Natural killer cell treated with Interleukin-12 subunit alpha and Interleukin-12 subunit beta and Interleukin-15 and Interleukin-18, amount 100 ng/mL, for 72 hours (primary cell): ENCODE measurements around the gene ZCWPW1. TPM values are rescaled to one million over a fixed set of nuclear protein-coding genes. Genes with fewer than 3 reads are reported as not detected.
"Not testable (repeated sequence)": the region's sequence is repeated elsewhere in the genome, so short reads cannot be mapped to it uniquely, and the experiment has no call there.

Experiments used
- ATAC-seq, 2 donors: fragments of 150-1000 bp; cut with Tn5 transposase in 1 of 2; sonication (Bioruptor Pico), chemical (Tn5 transposase) in 1 of 2; 2 replicates each; pipeline ENCODE4 v1.10.0; 2021
- DNase-seq: peaks from one replicate; pipeline ENCODE4 v3.0.0; 2022; ENCODE audit warnings: low spot score
- H3K27ac Mint-ChIP-seq, 2 donors: 1 replicate in 1 of 2; 2 replicates in 1 of 2; pipeline ENCODE4 v1.8.0; 2022; ENCODE audit warnings: mixed read lengths in 2 of 2, mild to moderate bottlenecking in 1 of 2, moderate library complexity in 1 of 2
- H3K27me3 Mint-ChIP-seq, 2 donors: 1 replicate in 1 of 2; 2 replicates in 1 of 2; pipeline ENCODE4 v1.8.0; 2022; ENCODE audit warnings: mixed read lengths in 2 of 2
- H3K36me3 Mint-ChIP-seq: one replicate; pipeline ENCODE4 v1.8.0; 2022; ENCODE audit warnings: mixed read lengths
- H3K4me1 Mint-ChIP-seq, 2 donors: 1 replicate in 1 of 2; 2 replicates in 1 of 2; pipeline ENCODE4 v1.8.0; 2022; ENCODE audit warnings: low read depth in 2 of 2, mixed read lengths in 2 of 2, mild to moderate bottlenecking in 1 of 2
- H3K4me3 Mint-ChIP-seq: one replicate; pipeline ENCODE4 v1.8.0; 2022; ENCODE audit warnings: mixed read lengths
- H3K9me3 Mint-ChIP-seq: 2 replicates; pipeline ENCODE4 v1.8.0; 2022; ENCODE audit warnings: mixed read lengths
- total RNA-seq, 2 donors: library from RNA; stranded (reverse); gene quantifications; one replicate each; pipeline ENCODE4 v1.2.3, GENCODE V29; 2022

Gene ZCWPW1
- total RNA-seq, 2 donors from 2014 or later, result 1.3 to 2.5 TPM

DNA sequence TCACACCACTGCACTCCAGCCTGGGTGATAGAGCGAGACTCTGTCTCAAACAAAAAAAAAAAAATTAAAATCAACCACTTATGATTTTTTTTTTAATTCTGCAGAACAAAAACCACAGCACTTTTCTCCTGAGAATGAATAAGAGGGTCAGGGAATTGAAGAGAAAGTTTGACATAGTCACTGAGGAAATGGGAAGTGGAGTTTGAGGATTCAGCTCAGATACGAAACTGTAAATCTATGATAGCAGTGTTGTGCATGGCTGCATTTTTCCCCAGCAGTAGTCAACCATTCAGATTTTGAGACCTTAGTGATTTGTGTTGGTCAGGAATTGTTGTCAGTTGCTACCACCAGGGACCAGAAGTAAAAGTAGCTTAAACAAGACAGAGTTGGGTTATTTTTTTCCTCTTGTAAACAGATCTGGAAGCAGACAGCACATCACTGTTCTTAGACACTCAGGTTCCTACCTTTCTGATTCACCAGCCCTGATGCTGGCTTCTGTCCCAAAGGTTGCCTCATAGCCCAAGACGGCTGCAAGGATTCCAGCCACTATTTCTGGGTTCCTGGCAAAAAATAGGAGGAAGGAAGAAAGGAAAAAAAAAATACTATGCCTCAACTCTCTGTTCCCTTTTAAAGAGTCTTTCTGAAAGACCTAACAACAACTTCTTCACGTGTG is 35.1 kb downstream of the ZCWPW1 start:
- peaks cover 24 to 33% of the 10 kb centered on the region in 2 donors for H3K4me1 Mint-ChIP-seq
- peak overlapping the region in 1 of 2 donors; percentile 3 for H3K27ac Mint-ChIP-seq
- no peak for ATAC-seq
- H3K27me3 Mint-ChIP-seq, result no peaks in the 10 kb centered on the region
- H3K4me3 Mint-ChIP-seq, result no peak overlapping the region
- no peak for DNase-seq
- H3K9me3 Mint-ChIP-seq, result no peaks in the 10 kb centered on the region
- no peaks in the 10 kb centered on the region for H3K36me3 Mint-ChIP-seq

DNA sequence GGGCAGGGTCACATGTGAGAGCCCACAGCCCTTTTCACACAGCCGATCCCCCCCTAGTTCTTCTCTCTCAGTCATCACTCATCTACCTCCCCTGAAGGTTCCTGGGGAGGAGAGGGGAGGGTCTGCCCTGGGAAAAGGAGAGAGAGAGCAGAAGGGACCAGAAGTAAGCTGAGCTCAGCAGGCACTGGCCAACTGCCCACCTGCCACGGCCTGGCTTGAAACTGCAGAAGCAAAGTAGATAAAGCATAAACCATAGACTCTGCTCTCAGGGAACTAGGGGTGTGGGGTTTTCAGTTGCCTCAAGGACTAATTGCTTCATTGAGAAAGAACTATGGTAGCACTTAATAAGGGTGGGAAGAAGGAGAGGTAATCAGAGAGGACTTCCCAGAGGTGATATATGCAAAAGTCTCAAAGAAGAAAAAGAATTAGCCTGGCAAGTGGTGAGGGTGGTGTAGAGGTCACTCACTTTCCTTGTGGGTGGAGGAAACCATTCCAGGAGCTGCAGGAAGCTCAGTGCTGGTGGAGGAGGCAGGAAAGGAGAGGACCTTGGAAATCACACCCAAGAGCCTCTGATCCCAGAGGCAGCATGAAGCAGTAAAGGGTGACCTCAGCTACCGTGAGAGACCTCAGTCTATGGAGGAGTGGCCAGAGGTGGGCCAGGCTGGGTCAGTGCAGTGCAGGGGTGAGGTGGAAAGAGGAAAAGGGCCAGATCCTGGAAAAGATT is 38.1 kb downstream of the ZCWPW1 start:
- H3K36me3 Mint-ChIP-seq, result no peaks in the 10 kb centered on the region
- no peak overlapping the region for H3K4me3 Mint-ChIP-seq
- H3K27ac Mint-ChIP-seq, result peak overlapping the region in 1 of 2 donors; percentile 15
- ATAC-seq (no peak), DNase-seq (no peak)
- H3K9me3 Mint-ChIP-seq, result no peaks in the 10 kb centered on the region
- no peaks in the 10 kb centered on the region for H3K27me3 Mint-ChIP-seq
- peaks cover 7 to 10% of the 10 kb centered on the region in 2 donors for H3K4me1 Mint-ChIP-seq

DNA sequence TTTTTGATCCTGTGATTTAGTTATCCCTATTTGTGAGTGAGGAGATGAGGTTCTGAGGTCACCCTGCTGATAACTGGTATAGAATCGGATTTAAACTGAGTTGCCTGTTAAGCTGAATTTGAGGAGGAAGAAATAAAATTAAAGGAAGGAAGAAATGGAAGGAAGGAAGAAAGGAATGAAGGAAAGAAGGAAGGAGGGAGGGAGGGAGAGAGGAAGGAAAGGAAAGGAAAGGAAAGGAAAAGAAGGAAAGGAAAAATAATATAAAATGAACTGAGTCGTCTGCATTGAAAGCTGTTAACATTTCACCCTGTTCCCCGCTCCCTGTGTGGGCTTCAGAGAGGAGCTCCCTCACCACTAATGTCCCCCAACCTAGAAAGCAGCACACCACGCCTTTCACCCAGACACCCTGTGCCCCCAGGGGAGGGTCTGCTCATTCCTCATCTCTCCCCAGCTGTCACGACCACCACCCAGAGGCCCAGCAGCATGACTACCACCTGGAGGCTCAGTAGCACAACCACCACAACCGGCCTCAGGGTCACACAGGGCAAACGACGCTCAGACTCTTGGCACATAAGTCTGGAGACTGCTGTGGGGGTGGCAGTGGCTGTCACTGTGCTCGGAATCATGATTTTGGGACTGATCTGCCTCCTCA is 38.9 kb downstream of the ZCWPW1 start:
- no peaks in the 10 kb centered on the region for H3K27me3 Mint-ChIP-seq
- H3K27ac Mint-ChIP-seq, result no peak overlapping the region
- peaks cover 10 to 13% of the 10 kb centered on the region in 2 donors for H3K4me1 Mint-ChIP-seq
- H3K36me3 Mint-ChIP-seq, result no peaks in the 10 kb centered on the region
- no peaks in the 10 kb centered on the region for H3K9me3 Mint-ChIP-seq
- DNase-seq (no peak), ATAC-seq (no peak)
- H3K4me3 Mint-ChIP-seq, result no peak overlapping the region

DNA sequence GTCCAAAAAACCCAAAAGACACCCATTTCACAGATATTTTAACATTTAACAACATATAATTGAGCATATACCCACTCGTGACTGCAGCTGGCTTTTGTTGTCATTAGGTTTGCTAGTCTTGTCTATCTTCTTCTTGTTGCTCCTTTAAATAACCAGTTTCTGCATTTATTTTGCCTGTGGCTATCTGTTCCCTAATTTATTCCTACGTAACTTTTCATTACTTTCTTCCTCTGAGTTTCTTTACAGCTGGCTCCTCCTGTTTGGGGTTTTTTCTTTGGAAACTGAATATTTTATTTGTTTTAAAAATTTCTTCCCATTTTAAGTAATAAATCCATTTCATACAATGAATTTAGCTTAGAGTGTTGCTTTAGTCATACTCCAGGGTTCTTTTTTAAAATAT is 40.8 kb downstream of the ZCWPW1 start:
- Mint-ChIP-seq H3K27me3 (no peaks in the 10 kb centered on the region), H3K4me1 (peaks cover 16 to 19% of the 10 kb centered on the region in 2 donors), H3K27ac (no peak overlapping the region), H3K9me3 (no peaks in the 10 kb centered on the region), H3K36me3 (no peaks in the 10 kb centered on the region), H3K4me3 (no peak overlapping the region)
- DNase-seq (no peak), ATAC-seq (no peak)

DNA sequence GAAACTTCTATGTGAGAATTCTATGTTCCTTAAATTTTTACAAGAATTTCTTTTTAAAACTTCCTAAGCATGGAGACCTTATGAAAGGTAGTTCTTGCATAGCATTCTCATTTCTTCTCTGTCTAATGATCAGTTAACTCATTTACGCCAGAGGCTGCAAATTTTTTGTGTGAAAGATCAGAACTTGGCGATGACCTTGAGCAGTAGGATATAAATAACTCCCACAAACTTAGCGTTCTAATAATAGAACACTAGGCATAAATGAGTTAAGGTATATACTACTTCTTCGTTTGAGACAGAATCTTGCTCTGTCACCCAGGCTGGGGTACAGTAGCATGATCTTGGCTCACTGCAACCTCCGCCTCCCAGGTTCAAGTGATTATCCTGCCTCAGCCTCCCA is 41.6 kb downstream of the ZCWPW1 start:
- H3K27me3 Mint-ChIP-seq, result no peaks in the 10 kb centered on the region
- peaks cover 11 to 20% of the 10 kb centered on the region in 2 donors for H3K4me1 Mint-ChIP-seq
- no peak overlapping the region for H3K4me3 Mint-ChIP-seq
- no peak for DNase-seq
- H3K36me3 Mint-ChIP-seq, result no peaks in the 10 kb centered on the region
- no peak for ATAC-seq
- no peaks in the 10 kb centered on the region for H3K9me3 Mint-ChIP-seq
- H3K27ac Mint-ChIP-seq, result no peak overlapping the region

DNA sequence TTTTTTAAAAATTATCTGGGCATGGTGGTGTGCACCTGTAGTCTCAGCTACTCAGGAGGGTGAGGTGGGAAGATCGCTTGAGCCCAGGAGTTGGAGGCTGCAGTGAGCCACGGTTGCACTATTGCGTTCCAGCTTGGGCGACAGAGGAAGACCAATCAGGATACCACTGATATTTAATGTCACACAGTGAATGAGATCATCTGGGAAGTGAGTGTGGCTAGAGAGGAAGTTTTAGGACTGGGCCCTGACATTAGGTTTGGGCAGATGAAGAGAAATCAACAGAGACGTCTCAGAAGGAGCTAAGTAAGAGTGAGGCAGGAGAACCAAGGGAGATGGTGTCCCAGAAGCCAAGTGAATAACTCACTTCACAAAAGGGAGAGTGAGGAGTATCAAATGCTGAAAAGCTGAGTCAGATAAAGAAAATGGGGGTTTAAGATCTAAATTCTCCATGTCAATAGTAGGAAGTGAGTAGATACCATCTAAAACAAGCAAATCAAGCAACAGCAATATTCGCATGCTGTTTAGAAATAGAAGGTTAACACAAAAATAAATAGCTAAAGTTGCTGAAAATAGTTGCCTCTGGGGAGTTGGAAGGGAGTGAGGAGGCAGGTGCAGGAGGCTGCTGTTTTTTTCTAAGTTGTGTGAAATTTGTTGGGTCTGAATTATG is 43.7 kb downstream of the ZCWPW1 start:
- no peak overlapping the region for H3K27ac Mint-ChIP-seq
- DNase-seq, result no peak
- no peak overlapping the region for H3K4me3 Mint-ChIP-seq
- ATAC-seq, result no peak
- peaks cover 11 to 18% of the 10 kb centered on the region in 2 donors for H3K4me1 Mint-ChIP-seq
- no peaks in the 10 kb centered on the region for H3K36me3 Mint-ChIP-seq
- no peaks in the 10 kb centered on the region for H3K27me3 Mint-ChIP-seq
- no peaks in the 10 kb centered on the region for H3K9me3 Mint-ChIP-seq

DNA sequence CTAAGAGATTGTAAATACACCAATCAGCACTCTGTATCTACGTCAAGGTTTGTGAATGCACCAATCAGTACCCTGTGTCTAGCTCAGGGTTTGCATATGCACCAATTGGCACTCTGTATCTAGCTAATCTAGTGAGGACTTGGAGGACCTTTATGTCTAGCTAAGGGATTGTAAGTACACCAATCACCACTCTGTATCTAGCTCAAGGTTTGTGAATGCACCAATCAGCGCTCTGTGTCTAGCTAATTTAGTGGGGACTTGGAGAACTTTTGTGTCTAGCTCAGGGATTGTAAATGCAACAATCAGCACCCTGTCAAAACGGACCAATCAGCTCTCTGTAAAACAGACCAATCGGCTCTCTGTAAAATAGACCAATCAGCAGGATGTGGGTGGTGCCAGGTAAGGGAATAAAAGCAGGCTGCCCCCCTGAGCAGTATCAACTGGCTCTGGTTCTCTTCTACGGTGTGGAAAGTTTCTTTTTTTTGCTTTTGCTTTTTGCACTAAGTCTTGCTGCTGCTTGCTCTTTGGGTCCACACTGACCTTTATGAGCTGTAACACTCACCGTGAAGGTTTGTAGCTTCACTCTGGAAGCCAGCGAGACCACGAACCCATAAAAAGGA is 46.2 kb downstream of the ZCWPW1 start:
- ATAC-seq, result peak; percentile 44 to 50
- H3K9me3 Mint-ChIP-seq, H3K36me3 Mint-ChIP-seq, DNase-seq, H3K4me3 Mint-ChIP-seq, H3K27me3 Mint-ChIP-seq: not testable (repeated sequence)
- Mint-ChIP-seq H3K4me1 (peaks cover 11 to 21% of the 10 kb centered on the region in 2 donors), H3K27ac (peak overlapping the region in 1 of 2 donors; percentile 49)

DNA sequence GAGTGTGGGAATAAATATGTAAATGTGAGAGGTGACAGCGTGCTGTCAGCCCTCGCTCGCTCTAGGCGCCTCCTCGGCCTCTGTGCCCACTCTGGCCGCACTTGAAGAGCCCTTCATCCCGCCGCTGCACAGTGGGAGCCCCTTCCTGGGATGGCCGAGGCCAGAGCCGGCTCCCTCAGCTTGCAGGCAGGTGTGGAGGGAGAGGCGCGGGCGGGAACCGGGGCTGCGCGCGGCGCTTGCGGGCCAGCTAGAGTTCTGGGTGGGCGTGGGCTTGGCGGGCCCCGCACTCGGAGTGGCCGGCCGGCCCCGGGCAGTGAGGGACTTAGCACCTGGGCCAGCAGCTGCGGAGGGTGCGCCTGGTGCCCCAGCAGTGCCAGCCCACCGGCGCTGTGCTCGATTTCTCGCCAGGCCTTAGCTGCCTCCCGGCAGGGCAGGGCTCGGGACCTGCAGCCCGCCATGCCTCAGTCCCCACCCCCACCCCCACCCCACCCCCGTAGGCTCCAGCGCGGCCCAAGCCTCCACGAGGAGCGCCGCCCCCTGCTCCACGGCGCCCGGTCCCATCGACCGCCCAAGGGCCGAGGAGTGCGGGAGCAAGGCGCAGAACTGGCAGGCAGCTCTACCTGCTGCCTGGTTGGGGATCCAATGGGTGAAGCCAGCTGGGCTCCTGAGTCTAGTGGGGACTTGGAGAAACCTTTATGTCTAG is 46.8 kb downstream of the ZCWPW1 start:
- not testable (repeated sequence) for H3K36me3 Mint-ChIP-seq, H3K4me3 Mint-ChIP-seq, H3K27ac Mint-ChIP-seq, DNase-seq, H3K27me3 Mint-ChIP-seq, H3K9me3 Mint-ChIP-seq, ATAC-seq
- H3K4me1 Mint-ChIP-seq, result peaks cover 11 to 21% of the 10 kb centered on the region in 2 donors

DNA sequence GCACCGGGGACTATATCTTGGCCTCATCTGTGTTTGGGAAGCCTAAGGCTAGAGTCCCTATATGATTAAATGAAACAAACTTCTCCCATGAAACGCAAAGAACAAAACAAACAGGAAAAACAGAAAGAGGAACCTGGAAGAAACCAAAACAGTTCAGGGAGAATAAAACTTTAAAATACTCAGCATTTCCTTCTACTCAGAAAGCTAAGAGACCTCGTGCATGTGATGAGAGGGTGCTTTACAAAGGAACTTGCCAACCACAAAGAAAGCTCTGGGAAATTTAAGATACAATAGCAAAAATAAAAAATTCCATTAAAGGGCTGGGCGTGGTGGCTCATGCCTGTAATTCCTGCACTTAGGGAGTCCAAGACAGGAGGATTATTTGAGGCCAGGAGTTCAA is 48.3 kb downstream of the ZCWPW1 start:
- no peak overlapping the region for H3K27ac Mint-ChIP-seq
- no peaks in the 10 kb centered on the region for H3K9me3 Mint-ChIP-seq
- H3K4me3 Mint-ChIP-seq, result no peak overlapping the region
- ATAC-seq, result no peak
- no peaks in the 10 kb centered on the region for H3K36me3 Mint-ChIP-seq
- DNase-seq, result no peak
- H3K27me3 Mint-ChIP-seq, result no peaks in the 10 kb centered on the region
- peaks cover 22 to 32% of the 10 kb centered on the region in 2 donors for H3K4me1 Mint-ChIP-seq

DNA sequence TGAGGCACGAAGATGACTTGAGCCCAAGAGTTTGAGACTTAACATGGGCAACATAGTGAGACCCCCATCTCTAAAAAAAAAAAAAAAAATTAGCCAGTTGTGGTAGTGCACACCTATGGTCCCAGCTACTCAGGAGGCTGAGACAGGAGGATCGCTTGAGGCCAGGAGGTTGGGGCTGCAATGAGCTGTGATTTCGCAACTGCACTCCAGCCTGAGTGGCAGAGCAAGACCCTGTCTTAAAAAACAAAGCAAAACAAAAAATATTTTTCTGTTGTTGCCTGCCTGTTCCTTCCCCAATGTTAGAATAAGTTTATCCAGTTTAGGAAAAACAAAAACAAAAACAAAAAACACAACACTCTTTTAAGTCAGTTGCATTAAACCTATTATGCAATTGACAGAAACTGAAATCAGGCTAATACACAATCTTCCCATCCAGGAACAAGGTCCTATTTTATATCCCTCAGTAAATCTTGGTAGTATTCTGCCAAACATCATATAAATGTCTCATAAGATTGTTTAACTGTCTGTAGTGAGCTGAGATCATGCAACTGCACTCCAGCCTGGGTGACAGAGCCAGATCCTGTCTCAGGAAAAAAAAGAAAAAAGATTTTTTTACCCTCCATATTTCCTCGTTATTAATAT is 50.3 kb downstream of the ZCWPW1 start:
- Mint-ChIP-seq H3K4me3 (no peak overlapping the region), H3K9me3 (no peaks in the 10 kb centered on the region), H3K27me3 (no peaks in the 10 kb centered on the region), H3K27ac (no peak overlapping the region), H3K36me3 (no peaks in the 10 kb centered on the region), H3K4me1 (peaks cover 27 to 42% of the 10 kb centered on the region in 2 donors)
- ATAC-seq (no peak), DNase-seq (no peak)

DNA sequence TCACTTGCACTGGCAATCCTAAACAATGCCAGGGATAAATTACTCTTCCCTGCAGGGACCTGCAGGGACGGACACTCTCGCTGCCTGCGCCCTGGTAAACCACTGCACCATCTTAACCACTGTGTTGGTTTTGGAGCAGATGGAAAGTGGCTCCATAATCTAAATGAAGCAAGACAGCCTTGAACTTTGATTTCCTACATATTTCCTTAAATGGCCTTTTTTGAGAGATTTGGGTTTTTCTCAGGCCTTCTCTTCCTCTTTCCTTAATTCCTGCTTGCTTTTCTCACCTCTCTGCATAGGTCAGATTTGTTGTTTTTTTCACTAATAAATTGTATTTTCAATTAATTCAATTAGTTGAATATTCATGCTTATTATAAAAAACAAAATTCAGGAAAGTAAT is 52.4 kb downstream of the ZCWPW1 start:
- Mint-ChIP-seq H3K9me3 (no peaks in the 10 kb centered on the region), H3K36me3 (no peaks in the 10 kb centered on the region), H3K4me3 (peak overlapping the region; percentile 70), H3K27ac (peak overlapping the region in 1 of 2 donors; percentile 92), H3K4me1 (peaks cover 28 to 42% of the 10 kb centered on the region in 2 donors), H3K27me3 (no peaks in the 10 kb centered on the region)
- ATAC-seq, result no peak
- DNase-seq, result no peak

DNA sequence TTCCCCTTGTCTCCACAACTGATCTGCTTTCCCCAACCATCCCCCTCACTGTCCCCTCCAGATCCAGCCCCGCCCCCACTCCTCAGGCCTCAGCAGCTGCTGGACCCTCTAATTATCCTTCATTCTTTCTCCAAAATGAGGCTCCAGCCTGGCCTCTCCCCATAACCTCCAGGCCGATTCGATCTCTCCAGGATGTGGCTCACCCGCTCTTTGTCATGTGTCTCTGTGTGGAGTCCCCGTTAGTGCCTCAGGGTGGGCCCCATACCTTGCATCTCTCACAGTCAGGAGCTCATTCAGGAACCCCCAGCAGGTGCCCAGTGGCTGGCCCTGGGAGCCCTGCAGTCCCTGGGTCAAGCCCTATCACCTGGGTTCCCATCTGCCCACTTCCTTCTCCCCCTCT is 53.9 kb downstream of the ZCWPW1 start:
- Mint-ChIP-seq H3K27me3 (no peaks in the 10 kb centered on the region), H3K27ac (peak overlapping the region; percentile 92), H3K4me3 (peak overlapping the region; percentile 70), H3K4me1 (peaks cover 28 to 44% of the 10 kb centered on the region in 2 donors), H3K9me3 (no peaks in the 10 kb centered on the region), H3K36me3 (no peaks in the 10 kb centered on the region)
- DNase-seq (no peak), ATAC-seq (peak in 1 of 2 donors; percentile 51)
